D721Med (cell line): ENCODE measurements around the gene ADAMTS16.

Source experiments
- DNase-seq: peaks from one replicate; pipeline ENCODE4 v3.0.0; 2011; ENCODE audit warnings: low spot score; ENCODE audit not compliant: insufficient read length
- FAIRE-seq: peaks from 2 replicates; lab custom pipeline; 2011; peaks lifted over from hg19 to GRCh38; lab: Jason Lieb, UNC
- CTCF ChIP-seq: IDR thresholded peaks from 2 replicates; pipeline ENCODE4 v1.5.1; 2012; ENCODE audit warnings: mild to moderate bottlenecking, control low read depth; ENCODE audit not compliant: insufficient read depth; ENCODE audit errors: missing control alignments

The ADAMTS16 gene

DNA sequence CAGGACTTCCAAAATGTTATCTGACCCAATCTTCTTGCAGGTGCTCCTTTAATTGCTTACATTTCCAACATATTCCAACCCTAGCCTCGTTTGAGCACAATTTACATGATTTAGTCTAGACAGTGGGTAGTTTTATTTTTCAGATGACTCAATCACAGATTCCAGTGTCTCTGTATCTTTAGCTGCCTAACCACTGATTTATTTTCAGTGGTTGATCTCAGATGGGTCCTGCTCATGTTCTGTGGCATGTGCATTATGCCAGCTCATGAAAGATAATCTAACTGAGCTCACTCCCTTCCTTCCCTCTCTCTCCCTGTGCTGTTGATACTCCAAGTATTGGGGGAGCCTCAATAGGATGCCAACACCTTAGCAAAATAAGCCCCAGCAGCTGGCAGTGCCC is 176.2 kb downstream of the ADAMTS16 start:
- FAIRE-seq, result no peak
- no peak for TF ChIP-seq CTCF
- DNase-seq, result no peak

- DNase-seq (no peak), FAIRE-seq (no peak)
Measured at GRCh38 chr5:5317976-5318375, 177.8 kb downstream of the ADAMTS16 start.

GRCh38 chr5:5318426-5319190 is 178.5 kb downstream of the ADAMTS16 start:
- peak; percentile 51 for FAIRE-seq
- DNase-seq, result peak; percentile 79
- TF ChIP-seq CTCF, result no peak

More at GRCh38 chr5:5317976-5318375, 177.8 kb downstream of the ADAMTS16 start:
- TF ChIP-seq CTCF, result no peak

DNA sequence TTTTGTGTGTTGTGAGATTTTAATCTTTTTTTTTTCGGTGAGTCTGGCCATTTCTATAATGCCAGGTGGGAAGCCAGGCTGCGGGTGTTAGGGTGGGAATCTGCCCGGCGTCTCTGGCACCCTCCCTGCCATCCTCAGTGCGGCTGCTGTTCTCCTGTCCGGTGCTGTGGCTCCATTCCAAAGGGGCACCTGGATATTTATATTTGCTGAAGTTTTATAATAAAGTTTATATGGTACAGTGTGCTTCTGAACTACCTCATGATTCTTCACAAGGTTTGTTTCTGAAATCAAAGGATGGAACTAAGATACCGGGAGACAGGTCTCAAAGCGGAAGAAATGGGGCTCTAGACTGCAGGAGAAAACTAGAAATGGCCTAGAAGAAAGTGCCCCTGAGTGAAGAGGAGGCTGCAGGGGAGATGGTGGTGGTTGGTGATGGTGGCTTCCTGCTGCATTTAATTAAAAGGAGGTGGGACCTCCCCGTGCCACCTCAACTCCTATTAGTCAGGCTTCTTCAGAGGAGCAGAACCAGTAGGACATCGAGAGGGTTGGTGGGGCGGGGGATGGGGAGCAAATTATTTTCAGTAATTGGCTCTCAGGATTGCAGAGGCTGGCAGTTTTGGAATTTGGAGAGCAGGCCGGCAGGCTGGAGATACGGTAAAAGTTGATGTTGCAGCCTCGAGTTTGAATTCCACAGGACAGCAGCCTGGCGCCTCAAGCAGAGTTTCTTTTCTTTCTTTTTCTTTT is 180.1 kb downstream of the ADAMTS16 start:
- DNase-seq (no peak), FAIRE-seq (no peak)
- TF ChIP-seq CTCF, result no peak

DNA sequence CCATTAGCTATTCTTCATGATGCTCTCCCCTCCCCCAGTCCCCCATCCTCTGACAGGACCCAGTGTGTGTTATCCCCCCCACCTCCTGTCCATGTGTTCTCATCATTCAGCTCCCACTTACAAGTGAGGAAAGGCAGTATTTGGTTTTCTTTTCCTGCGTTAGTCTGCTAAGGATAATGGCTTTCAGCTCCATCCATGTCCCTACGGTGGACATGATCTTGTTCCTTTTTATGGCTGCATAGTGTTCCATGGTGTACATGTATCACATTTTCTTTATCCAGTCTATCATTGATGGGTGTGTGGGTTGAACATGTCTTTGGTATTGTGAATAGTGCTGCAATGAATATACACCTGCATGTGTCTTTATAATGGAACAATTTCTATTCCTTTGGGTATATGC is 181.0 kb downstream of the ADAMTS16 start:
- no peak for FAIRE-seq
- TF ChIP-seq CTCF, result no peak
- no peak for DNase-seq

- no peak for TF ChIP-seq CTCF
- DNase-seq, result no peak
- no peak for FAIRE-seq
Measured at GRCh38 chr5:5323551-5323950, 183.4 kb downstream of the ADAMTS16 start.
